Panc1 (cell line): ENCODE results near the gene CCDC124. TPM values are rescaled to one million over a fixed set of nuclear protein-coding genes. Genes with fewer than 3 reads are reported as not detected.

Experiments used
- ATAC-seq: fragments of 200-7000 bp; cut with Tn5 transposase; 2 replicates; pipeline ENCODE4 v1.9.1; 2020; ENCODE audit warnings: mild to moderate bottlenecking, moderate library complexity
- BruUV-seq: library from RNA; stranded (reverse); fragments of 400-500 nt; replicated peaks from 2 replicates; lab custom pipeline; 2021; lab: Mats Ljungman, UMichigan
- CTCF ChIA-PET: fragments of 300-600 bp; sonication (Branson Sonifier 250); formaldehyde crosslinking; loops from one replicate; lab custom pipeline; 2022; ENCODE audit warnings: antibody characterized with exemption; lab: Charles Lee
- POLR2A ChIA-PET: fragments of 300-600 bp; sonication (Branson Sonifier 250); formaldehyde crosslinking; loops from one replicate; lab custom pipeline; 2022; ENCODE audit warnings: antibody characterized with exemption; lab: Charles Lee
- DNase-seq: peaks from one replicate; pipeline ENCODE4 v3.0.0-alpha.2; 2010; ENCODE audit warnings: low read depth, low spot score
- H3K27ac ChIP-seq: 2 replicates; pipeline ENCODE4 v1.5.1; 2011; ENCODE audit warnings: mild to moderate bottlenecking, low read length, inconsistent platforms
- H3K27me3 ChIP-seq: fragments of 200-500 bp; sonication (Bioruptor generic); 2 replicates; pipeline ENCODE4 v1.6.0; 2014; ENCODE audit warnings: low read length, inconsistent platforms; ENCODE audit not compliant: control insufficient read depth, insufficient read depth
- H3K36me3 ChIP-seq: fragments of 200-500 bp; sonication (Bioruptor generic); 2 replicates; pipeline ENCODE4 v1.5.1; 2014; ENCODE audit warnings: inconsistent platforms, mild to moderate bottlenecking, low read length, moderate library complexity; ENCODE audit not compliant: control insufficient read depth, insufficient read depth
- H3K4me1 ChIP-seq: 2 replicates; pipeline ENCODE4 v1.5.1; 2011; ENCODE audit warnings: inconsistent platforms, mild to moderate bottlenecking, low read length, moderate library complexity; ENCODE audit not compliant: control insufficient read depth, insufficient read depth
- H3K4me3 ChIP-seq, 2 experiments: 2 replicates each; pipeline ENCODE4 v1.5.1; 2011 to 2012; ENCODE audit warnings: low read depth in 2 of 2, low read length in 2 of 2, mild to moderate bottlenecking in 2 of 2, inconsistent platforms in 1 of 2, moderate library complexity in 1 of 2
- H3K9me3 ChIP-seq: fragments of 200-500 bp; sonication (Bioruptor generic); 2 replicates; pipeline ENCODE4 v1.5.1; 2014; ENCODE audit warnings: low read depth, mild to moderate bottlenecking, inconsistent platforms, low read length, moderate library complexity; ENCODE audit not compliant: control insufficient read depth, insufficient read depth
- POLR2AphosphoS5 ChIP-seq: IDR thresholded peaks from 2 replicates; pipeline ENCODE4 v1.6.1; 2012; ENCODE audit warnings: mild to moderate bottlenecking, low read depth, low read length, moderate library complexity
- SIN3A ChIP-seq: IDR thresholded peaks from 2 replicates; pipeline ENCODE4 v1.6.1; 2012; ENCODE audit warnings: low read depth, mild to moderate bottlenecking, low read length, moderate library complexity, borderline replicate concordance; ENCODE audit not compliant: insufficient read depth
- TCF7L2 ChIP-seq: IDR thresholded peaks from 2 replicates; pipeline ENCODE4 v1.6.1; 2011; ENCODE audit warnings: mild to moderate bottlenecking, low read depth, low read length, inconsistent platforms
- in situ Hi-C: cut with HindIII; loops from 2 replicates; pipeline ENCODE4 v1.10.0; 2016; ENCODE audit warnings: low sequenced_read_pairs, low pct_unique_long_range_greater_than_20kb
- intact Hi-C: fragments of 100-400 bp; cut with micrococcal nuclease; formaldehyde crosslinking; loops from one replicate; pipeline ENCODE4 v1.10.0; 2022; ENCODE audit not compliant: unreplicated experiment
- total RNA-seq: library from RNA; stranded (reverse); gene quantifications from one replicate; pipeline ENCODE4 v1.2.1, GENCODE V29; 2021; ENCODE audit not compliant: unreplicated experiment
- TF ChIP-seq, protein P1 (sequence below), 2 experiments: IDR thresholded peaks; 2 replicates each; pipeline ENCODE4 v1.6.1; 2011 to 2012; ENCODE audit warnings: low read depth in 2 of 2, control low read depth in 1 of 2, low read length in 1 of 2, mild to moderate bottlenecking in 1 of 2, moderate library complexity in 1 of 2; ENCODE audit not compliant: insufficient read depth in 1 of 2
- TF ChIP-seq, protein P2 (sequence below): fragments of 450-650 bp; IDR thresholded peaks from 2 replicates; pipeline ENCODE4 v1.5.1; 2017; ENCODE audit warnings: mild to moderate bottlenecking

The CCDC124 gene
- total RNA-seq, 1 experiment from 2014 or later: 110 TPM

GRCh38 chr19:17957149-17957849 is 24.5 kb downstream of the CCDC124 start:
- in situ Hi-C loops (no loop called here), intact Hi-C loops (no loop called here)
- ChIA-PET POLR2A (no interaction called here), CTCF (interaction anchor here (0.6 to 0.7 kb wide), 2 partner anchors 33 to 34 kb away, joined by 3 to 9 read pairs; no protein-coding TSS in a partner anchor)
- ATAC-seq: no peak
- BruUV-seq: no TSS peak
- TF ChIP-seq, protein P1, sequence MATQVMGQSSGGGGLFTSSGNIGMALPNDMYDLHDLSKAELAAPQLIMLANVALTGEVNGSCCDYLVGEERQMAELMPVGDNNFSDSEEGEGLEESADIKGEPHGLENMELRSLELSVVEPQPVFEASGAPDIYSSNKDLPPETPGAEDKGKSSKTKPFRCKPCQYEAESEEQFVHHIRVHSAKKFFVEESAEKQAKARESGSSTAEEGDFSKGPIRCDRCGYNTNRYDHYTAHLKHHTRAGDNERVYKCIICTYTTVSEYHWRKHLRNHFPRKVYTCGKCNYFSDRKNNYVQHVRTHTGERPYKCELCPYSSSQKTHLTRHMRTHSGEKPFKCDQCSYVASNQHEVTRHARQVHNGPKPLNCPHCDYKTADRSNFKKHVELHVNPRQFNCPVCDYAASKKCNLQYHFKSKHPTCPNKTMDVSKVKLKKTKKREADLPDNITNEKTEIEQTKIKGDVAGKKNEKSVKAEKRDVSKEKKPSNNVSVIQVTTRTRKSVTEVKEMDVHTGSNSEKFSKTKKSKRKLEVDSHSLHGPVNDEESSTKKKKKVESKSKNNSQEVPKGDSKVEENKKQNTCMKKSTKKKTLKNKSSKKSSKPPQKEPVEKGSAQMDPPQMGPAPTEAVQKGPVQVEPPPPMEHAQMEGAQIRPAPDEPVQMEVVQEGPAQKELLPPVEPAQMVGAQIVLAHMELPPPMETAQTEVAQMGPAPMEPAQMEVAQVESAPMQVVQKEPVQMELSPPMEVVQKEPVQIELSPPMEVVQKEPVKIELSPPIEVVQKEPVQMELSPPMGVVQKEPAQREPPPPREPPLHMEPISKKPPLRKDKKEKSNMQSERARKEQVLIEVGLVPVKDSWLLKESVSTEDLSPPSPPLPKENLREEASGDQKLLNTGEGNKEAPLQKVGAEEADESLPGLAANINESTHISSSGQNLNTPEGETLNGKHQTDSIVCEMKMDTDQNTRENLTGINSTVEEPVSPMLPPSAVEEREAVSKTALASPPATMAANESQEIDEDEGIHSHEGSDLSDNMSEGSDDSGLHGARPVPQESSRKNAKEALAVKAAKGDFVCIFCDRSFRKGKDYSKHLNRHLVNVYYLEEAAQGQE (IDR thresholded peaks at IDR 0.05; ENCODE audit: insufficient read depth in 1 of 2, low read depth in 2 of 2, low read length in 1 of 2): no peak
- TF ChIP-seq, protein P2, sequence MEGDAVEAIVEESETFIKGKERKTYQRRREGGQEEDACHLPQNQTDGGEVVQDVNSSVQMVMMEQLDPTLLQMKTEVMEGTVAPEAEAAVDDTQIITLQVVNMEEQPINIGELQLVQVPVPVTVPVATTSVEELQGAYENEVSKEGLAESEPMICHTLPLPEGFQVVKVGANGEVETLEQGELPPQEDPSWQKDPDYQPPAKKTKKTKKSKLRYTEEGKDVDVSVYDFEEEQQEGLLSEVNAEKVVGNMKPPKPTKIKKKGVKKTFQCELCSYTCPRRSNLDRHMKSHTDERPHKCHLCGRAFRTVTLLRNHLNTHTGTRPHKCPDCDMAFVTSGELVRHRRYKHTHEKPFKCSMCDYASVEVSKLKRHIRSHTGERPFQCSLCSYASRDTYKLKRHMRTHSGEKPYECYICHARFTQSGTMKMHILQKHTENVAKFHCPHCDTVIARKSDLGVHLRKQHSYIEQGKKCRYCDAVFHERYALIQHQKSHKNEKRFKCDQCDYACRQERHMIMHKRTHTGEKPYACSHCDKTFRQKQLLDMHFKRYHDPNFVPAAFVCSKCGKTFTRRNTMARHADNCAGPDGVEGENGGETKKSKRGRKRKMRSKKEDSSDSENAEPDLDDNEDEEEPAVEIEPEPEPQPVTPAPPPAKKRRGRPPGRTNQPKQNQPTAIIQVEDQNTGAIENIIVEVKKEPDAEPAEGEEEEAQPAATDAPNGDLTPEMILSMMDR: no peak
- no peak for TF ChIP-seq SIN3A
- TF ChIP-seq POLR2AphosphoS5: no peak
- no peak for TF ChIP-seq TCF7L2
- no peak for DNase-seq
- H3K4me3 ChIP-seq: no peak overlapping the region
- no peaks in the 10 kb centered on the region; the same call in 1 of the 2 replicates for H3K27me3 ChIP-seq
- H3K27ac ChIP-seq: no peak overlapping the region
- no peaks in the 10 kb centered on the region for H3K9me3 ChIP-seq
- no peaks in the 10 kb centered on the region for H3K36me3 ChIP-seq
- no peaks in the 10 kb centered on the region for H3K4me1 ChIP-seq

GRCh38 chr19:17957885-17958284 is 25.1 kb downstream of the CCDC124 start:
- H3K4me1 ChIP-seq: no peaks in the 10 kb centered on the region
- no peak overlapping the region for H3K4me3 ChIP-seq
- H3K27ac ChIP-seq: no peak overlapping the region
- CTCF ChIA-PET: interaction anchor here (0.7 kb wide), 1 partner anchor 33 kb away, joined by 3 read pairs; no protein-coding TSS in a partner anchor
- H3K27me3 ChIP-seq: no peaks in the 10 kb centered on the region; the same call in 1 of the 2 replicates
- H3K9me3 ChIP-seq: no peaks in the 10 kb centered on the region
- no peak for ATAC-seq
- in situ Hi-C loops: no loop called here
- no peaks in the 10 kb centered on the region for H3K36me3 ChIP-seq
- intact Hi-C loops: no loop called here
- no peak for DNase-seq
- POLR2A ChIA-PET: no interaction called here
- TF ChIP-seq, protein P1 (IDR thresholded peaks at IDR 0.05; ENCODE audit: insufficient read depth in 1 of 2, low read depth in 2 of 2, low read length in 1 of 2): no peak
- no peak for TF ChIP-seq TCF7L2
- no peak for TF ChIP-seq POLR2AphosphoS5
- TF ChIP-seq, protein P2: no peak
- TF ChIP-seq SIN3A: no peak
- BruUV-seq: no TSS peak
